ENCODE data around the gene FITM1. TPM values are rescaled to one million over a fixed set of nuclear protein-coding genes. Genes with fewer than 3 reads are reported as not detected.
A peak's percentile ranks its signal among the peaks of the same experiment; 100 is the strongest.

FITM1 gene
- total and polyA plus RNA-seq, 8 donors, result 2.7 to 12.0 (median 4.0) TPM

DNA sequence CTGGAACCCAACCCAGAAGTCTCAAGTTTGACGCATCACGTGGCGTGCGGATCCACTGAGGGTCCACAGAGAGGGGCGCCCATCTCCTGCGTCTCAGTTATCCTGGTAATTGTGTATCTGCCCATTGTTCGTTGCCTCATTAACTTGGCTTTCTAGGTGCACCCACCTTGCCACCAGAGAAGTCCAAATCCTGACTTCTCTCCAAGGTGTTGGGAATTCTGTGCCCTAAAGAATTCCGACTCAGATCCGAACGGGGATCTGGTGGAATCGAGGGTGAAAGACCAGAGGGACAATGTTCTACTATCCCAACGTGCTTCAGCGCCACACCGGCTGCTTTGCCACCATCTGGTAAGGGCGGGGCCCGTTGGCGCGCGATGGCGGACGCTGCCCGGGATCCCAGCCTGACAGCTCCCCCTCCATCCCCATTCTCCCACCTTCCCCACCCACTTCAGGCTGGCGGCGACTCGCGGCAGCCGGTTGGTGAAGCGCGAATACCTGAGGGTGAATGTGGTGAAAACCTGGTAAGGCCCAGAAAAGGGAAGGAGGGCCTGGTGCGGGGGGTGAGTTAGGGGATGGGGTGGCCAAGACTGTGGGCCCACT, 41.9 kb downstream of the FITM1 start:
- 77% methylated on average over 30 of the region's 30 CpGs for WGBS, 2 donors
- no peaks in the 10 kb centered on the region for H3K4me1 ChIP-seq
- TF ChIP-seq, protein P1, sequence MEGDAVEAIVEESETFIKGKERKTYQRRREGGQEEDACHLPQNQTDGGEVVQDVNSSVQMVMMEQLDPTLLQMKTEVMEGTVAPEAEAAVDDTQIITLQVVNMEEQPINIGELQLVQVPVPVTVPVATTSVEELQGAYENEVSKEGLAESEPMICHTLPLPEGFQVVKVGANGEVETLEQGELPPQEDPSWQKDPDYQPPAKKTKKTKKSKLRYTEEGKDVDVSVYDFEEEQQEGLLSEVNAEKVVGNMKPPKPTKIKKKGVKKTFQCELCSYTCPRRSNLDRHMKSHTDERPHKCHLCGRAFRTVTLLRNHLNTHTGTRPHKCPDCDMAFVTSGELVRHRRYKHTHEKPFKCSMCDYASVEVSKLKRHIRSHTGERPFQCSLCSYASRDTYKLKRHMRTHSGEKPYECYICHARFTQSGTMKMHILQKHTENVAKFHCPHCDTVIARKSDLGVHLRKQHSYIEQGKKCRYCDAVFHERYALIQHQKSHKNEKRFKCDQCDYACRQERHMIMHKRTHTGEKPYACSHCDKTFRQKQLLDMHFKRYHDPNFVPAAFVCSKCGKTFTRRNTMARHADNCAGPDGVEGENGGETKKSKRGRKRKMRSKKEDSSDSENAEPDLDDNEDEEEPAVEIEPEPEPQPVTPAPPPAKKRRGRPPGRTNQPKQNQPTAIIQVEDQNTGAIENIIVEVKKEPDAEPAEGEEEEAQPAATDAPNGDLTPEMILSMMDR (IDR thresholded peaks at IDR 0.05), result no peak
- peaks cover 0 to 12% (median 8%) of the 10 kb centered on the region in 3 donors for H3K36me3 ChIP-seq
- H3K9me3 ChIP-seq, result no peaks in the 10 kb centered on the region
- no peaks in the 10 kb centered on the region for H3K27me3 ChIP-seq
- intact Hi-C loops (cut with DNase I), result no loop called here
- FAIRE-seq (no peak), DNase-seq (no peak), ATAC-seq (peak in 2 of 4 donors; percentile 14 to 34)
- no peak overlapping the region for H3K27ac ChIP-seq
- H3K4me3 ChIP-seq, result peak overlapping the region in 1 of 4 donors; percentile 20

DNA sequence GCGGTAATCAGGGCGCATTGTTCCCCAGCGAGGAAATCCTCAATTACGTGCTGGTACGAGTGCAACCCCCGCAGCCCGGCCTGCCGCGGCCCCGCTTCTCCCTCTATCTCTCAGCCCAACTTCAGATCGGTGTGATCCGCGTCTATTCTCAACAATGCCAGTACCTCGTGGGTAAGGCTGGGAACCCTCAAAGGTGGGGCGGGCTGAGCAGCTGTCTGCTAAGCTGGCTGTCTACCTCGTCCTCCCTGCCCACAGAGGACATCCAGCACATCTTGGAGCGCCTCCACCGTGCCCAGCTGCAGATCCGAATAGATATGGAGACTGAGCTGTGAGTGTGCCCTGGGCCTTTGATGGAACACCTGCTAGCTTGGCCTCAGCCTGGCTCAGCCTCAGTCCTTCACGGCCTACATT, 42.4 kb downstream of the FITM1 start:
- FAIRE-seq (no peak), DNase-seq (no peak), ATAC-seq (peak in 1 of 4 donors; percentile 3)
- intact Hi-C loops (cut with DNase I), result no loop called here
- peaks cover 0 to 12% (median 12%) of the 10 kb centered on the region in 3 donors for H3K36me3 ChIP-seq
- H3K9me3 ChIP-seq, result no peaks in the 10 kb centered on the region
- H3K27me3 ChIP-seq, result no peaks in the 10 kb centered on the region
- TF ChIP-seq, protein P1 (IDR thresholded peaks at IDR 0.05), result no peak
- H3K4me3 ChIP-seq, result no peak overlapping the region
- no peak overlapping the region for H3K27ac ChIP-seq
- WGBS, 2 donors, result 83 to 86% methylated on average over 20 of the region's 20 CpGs
- H3K4me1 ChIP-seq, result no peaks in the 10 kb centered on the region

DNA sequence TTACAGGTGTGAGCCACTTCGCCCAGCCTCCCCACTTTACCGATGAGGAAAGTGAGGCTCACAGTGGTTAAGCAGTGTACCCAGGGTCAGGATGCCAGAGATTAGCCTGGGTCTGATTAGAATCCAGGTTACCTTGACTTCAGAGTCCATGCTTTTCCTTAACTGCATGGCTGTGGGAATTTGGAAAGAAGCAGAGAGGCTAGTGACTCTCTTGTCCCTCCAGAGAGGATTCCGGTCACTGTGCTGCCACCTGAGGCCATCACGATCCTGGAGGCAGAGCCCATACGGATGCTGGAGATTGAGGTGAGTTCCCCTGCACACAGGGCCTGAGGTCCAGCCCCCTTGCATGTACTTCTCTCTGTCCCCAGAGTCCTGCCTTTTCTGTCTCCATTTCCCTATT, 46.1 kb downstream of the FITM1 start:
- TF ChIP-seq, protein P1 (IDR thresholded peaks at IDR 0.05), result no peak
- H3K4me3 ChIP-seq, result no peak overlapping the region
- DNase-seq, result no peak
- no peak overlapping the region for H3K27ac ChIP-seq
- H3K9me3 ChIP-seq, result no peaks in the 10 kb centered on the region
- H3K36me3 ChIP-seq, result peaks cover 0 to 30% (median 24%) of the 10 kb centered on the region in 3 donors
- H3K4me1 ChIP-seq, result no peaks in the 10 kb centered on the region
- ATAC-seq, result no peak
- FAIRE-seq, result no peak
- H3K27me3 ChIP-seq, result no peaks in the 10 kb centered on the region
- 94 to 96% methylated on average over 5 of the region's 5 CpGs for WGBS, 2 donors
- intact Hi-C loops (cut with DNase I), result no loop called here

DNA sequence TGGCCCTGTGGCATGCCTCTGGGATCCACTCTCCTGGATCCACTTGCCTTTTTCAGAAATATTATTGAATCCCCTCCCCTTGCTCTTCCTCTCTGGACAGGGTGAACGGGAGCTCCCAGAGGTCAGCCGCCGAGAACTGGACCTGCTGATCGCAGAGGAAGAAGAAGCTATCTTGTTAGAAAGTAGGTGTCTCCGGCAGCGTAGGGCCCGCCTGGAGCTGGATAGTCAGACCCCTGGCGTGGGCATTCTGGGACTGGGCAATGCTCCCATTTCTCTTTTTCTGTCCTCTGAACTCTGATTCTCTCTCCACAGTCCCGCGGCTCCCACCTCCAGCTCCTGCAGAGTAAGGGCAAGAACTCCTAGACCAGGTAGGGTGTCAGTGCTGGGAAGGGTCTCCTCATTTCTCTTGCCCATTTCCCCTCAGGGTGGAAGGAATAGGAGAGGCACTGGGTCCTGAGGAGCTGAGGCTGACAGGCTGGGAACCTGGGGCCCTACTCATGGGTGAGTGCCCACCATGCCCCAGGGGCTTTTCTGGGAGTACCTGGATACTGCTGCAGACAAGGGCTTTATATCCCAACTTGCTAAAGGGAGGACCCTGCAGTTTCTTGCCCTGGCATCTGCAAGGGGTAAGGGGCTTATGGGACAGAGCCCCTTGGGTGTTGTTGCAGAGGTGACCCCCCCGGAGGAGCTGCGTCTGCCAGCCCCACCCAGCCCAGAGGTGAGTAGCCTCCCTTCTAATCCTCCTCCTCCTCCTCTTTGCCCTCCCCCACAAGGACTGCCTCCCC, 46.8 kb downstream of the FITM1 start:
- ATAC-seq (no peak), DNase-seq (no peak), FAIRE-seq (no peak)
- Histone ChIP-seq H3K27ac (no peak overlapping the region), H3K36me3 (peaks cover 0 to 32% (median 24%) of the 10 kb centered on the region in 3 donors), H3K4me1 (no peaks in the 10 kb centered on the region), H3K9me3 (no peaks in the 10 kb centered on the region), H3K27me3 (no peaks in the 10 kb centered on the region), H3K4me3 (no peak overlapping the region)
- WGBS, 2 donors, result 88 to 94% methylated on average over 12 of the region's 12 CpGs
- intact Hi-C loops (cut with DNase I), result no loop called here
- TF ChIP-seq, protein P1 (IDR thresholded peaks at IDR 0.05), result no peak

DNA sequence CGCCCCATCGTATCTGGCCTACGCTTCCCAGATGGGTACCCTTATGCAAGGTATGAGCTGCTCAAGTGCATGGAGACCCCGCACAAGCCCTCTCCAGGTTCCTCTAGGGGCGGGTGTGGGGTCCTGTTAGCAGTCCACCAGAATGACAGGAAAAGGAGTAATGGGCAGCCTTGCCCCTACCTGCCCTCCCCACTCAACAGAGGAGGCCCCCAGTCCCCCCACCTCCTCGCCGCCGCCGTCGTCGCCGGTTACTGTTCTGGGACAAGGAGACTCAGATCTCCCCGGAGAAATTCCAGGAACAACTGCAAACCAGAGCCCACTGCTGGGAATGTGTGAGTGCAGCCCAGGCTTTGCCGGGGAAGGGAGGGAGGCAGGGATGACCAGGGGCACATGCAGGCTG, 47.4 kb downstream of the FITM1 start:
- Histone ChIP-seq H3K9me3 (no peaks in the 10 kb centered on the region), H3K4me1 (no peaks in the 10 kb centered on the region), H3K27me3 (no peaks in the 10 kb centered on the region), H3K27ac (no peak overlapping the region), H3K36me3 (peaks cover 0 to 39% (median 24%) of the 10 kb centered on the region in 3 donors), H3K4me3 (no peak overlapping the region)
- TF ChIP-seq, protein P1 (IDR thresholded peaks at IDR 0.05), result no peak
- 93 to 95% methylated on average over 14 of the region's 14 CpGs for WGBS, 2 donors
- intact Hi-C loops (cut with DNase I), result no loop called here
- DNase-seq (no peak), ATAC-seq (no peak), FAIRE-seq (no peak)

Data from pancreas (tissue), 10 donors.